Endodermal cell (in vitro differentiated cells): Measurements from ENCODE around the gene GID8. TPM values are rescaled to one million over a fixed set of nuclear protein-coding genes. Genes with fewer than 3 reads are reported as not detected.

Source experiments
- DNase-seq: peaks from one replicate; pipeline ENCODE4 v3.0.0-alpha.2; 2017
- H3K27ac ChIP-seq: 2 replicates; pipeline ENCODE4 v1.5.1; 2013; ENCODE audit warnings: mild to moderate bottlenecking, low read depth, low read length, moderate library complexity
- H3K27me3 ChIP-seq: 2 replicates; pipeline ENCODE4 v1.6.1; 2013; ENCODE audit warnings: mild to moderate bottlenecking, low read length, moderate library complexity; ENCODE audit not compliant: insufficient read depth, control insufficient read depth, poor library complexity, severe bottlenecking
- H3K36me3 ChIP-seq: 2 replicates; pipeline ENCODE4 v1.7.0; 2013; ENCODE audit warnings: mild to moderate bottlenecking, low read length, moderate library complexity; ENCODE audit not compliant: control insufficient read depth, insufficient read depth
- H3K4me1 ChIP-seq: one replicate; pipeline ENCODE4 v1.7.0; 2013; ENCODE audit warnings: low read length; ENCODE audit not compliant: control insufficient read depth, insufficient read depth
- H3K4me3 ChIP-seq: 2 replicates; pipeline ENCODE4 v1.5.1; 2013; ENCODE audit warnings: mild to moderate bottlenecking, low read length, moderate library complexity
- H3K9ac ChIP-seq: 2 replicates; pipeline ENCODE4 v1.6.1; 2013; ENCODE audit warnings: mild to moderate bottlenecking, low read length, moderate library complexity; ENCODE audit not compliant: poor library complexity, severe bottlenecking; ENCODE audit errors: extremely low read depth
- H3K9me3 ChIP-seq: 2 replicates; pipeline ENCODE4 v1.6.1; 2013; ENCODE audit warnings: mild to moderate bottlenecking, low read length, moderate library complexity; ENCODE audit not compliant: control insufficient read depth
- H3K27ac Mint-ChIP-seq: 2 replicates; pipeline ENCODE4 v1.8.0; 2020; ENCODE audit warnings: mixed read lengths
- H3K27me3 Mint-ChIP-seq: 2 replicates; pipeline ENCODE4 v1.8.0; 2021; ENCODE audit warnings: mild to moderate bottlenecking, mixed read lengths; ENCODE audit not compliant: insufficient read depth
- H3K36me3 Mint-ChIP-seq: 2 replicates; pipeline ENCODE4 v1.8.0; 2020; ENCODE audit warnings: low read depth, mixed read lengths
- H3K4me1 Mint-ChIP-seq: 2 replicates; pipeline ENCODE4 v1.8.0; 2020; ENCODE audit warnings: mixed read lengths
- H3K4me3 Mint-ChIP-seq: 2 replicates; pipeline ENCODE4 v1.8.0; 2020; ENCODE audit warnings: mild to moderate bottlenecking, moderate library complexity, mixed read lengths
- H3K9me3 Mint-ChIP-seq: 2 replicates; pipeline ENCODE4 v1.8.0; 2020; ENCODE audit warnings: mild to moderate bottlenecking, mixed read lengths
- WGBS, 2 experiments: methylation state at CpG; one replicate each; pipeline versions ENCODE4 v1.1.5 to v1.1.7; 2013; ENCODE audit warnings: missing lambda C conversion rate in 2 of 2, mixed read lengths in 1 of 2; ENCODE audit not compliant: insufficient coverage in 1 of 2, insufficient read length in 1 of 2; 5-methylcytosine and 5-hydroxymethylcytosine counted together
- total RNA-seq, 2 donors: library from RNA; stranded (reverse); fragmentation: NEBNext Ultra II Directional in 1 of 2; extraction: Animal tissue kit (Norgen Biotek cat#: 25700) in 1 of 2; gene quantifications; 2 replicates in 1 of 2; 3 replicates in 1 of 2; pipeline ENCODE4 v1.2.1, GENCODE V29; 2021
- TF ChIP-seq, protein P1 (sequence below): fragments of 200-600 bp; sonication (generic); conservative IDR thresholded peaks from 2 replicates; pipeline ENCODE4 v1.5.0; 2021; ENCODE audit warnings: antibody characterized with exemption, mild to moderate bottlenecking

The GID8 gene
- total RNA-seq, 2 donors from 2014 or later: 51.5 to 52.1 TPM

DNA sequence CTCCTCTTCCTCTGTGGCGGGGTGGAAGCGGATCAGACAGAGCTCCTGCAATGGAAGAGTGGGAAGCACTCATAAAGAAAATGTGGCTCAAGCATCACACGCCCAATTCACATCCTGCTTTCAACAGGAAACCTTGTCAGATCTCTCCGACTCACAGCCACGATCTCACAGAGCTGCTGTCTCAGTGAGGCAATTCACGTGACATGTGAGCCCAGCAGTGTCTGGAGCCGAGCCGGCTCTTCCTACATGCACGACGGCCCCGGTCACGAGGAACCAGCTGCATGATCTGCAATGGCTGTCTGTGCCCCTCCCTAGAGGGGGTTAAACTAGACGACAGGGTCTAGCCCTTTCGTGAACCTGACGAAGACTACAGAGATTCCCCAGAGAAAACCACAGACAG, 46.8 kb upstream of the GID8 start:
- no peak for DNase-seq
- no peaks in the 10 kb centered on the region for H3K4me1 Mint-ChIP-seq
- no peak overlapping the region for H3K9ac ChIP-seq
- H3K36me3 Mint-ChIP-seq: peaks cover 100% of the 10 kb centered on the region
- peaks cover 99% of the 10 kb centered on the region for H3K36me3 ChIP-seq
- no peaks in the 10 kb centered on the region for H3K9me3 Mint-ChIP-seq
- no peaks in the 10 kb centered on the region for H3K27me3 Mint-ChIP-seq
- TF ChIP-seq, protein P1, sequence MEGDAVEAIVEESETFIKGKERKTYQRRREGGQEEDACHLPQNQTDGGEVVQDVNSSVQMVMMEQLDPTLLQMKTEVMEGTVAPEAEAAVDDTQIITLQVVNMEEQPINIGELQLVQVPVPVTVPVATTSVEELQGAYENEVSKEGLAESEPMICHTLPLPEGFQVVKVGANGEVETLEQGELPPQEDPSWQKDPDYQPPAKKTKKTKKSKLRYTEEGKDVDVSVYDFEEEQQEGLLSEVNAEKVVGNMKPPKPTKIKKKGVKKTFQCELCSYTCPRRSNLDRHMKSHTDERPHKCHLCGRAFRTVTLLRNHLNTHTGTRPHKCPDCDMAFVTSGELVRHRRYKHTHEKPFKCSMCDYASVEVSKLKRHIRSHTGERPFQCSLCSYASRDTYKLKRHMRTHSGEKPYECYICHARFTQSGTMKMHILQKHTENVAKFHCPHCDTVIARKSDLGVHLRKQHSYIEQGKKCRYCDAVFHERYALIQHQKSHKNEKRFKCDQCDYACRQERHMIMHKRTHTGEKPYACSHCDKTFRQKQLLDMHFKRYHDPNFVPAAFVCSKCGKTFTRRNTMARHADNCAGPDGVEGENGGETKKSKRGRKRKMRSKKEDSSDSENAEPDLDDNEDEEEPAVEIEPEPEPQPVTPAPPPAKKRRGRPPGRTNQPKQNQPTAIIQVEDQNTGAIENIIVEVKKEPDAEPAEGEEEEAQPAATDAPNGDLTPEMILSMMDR: no peak
- H3K9me3 ChIP-seq: no peaks in the 10 kb centered on the region
- no peaks in the 10 kb centered on the region for H3K27me3 ChIP-seq
- H3K4me3 ChIP-seq: no peak overlapping the region
- no peak overlapping the region for H3K4me3 Mint-ChIP-seq
- H3K27ac Mint-ChIP-seq: peak overlapping the region; percentile 10
- no peak overlapping the region for H3K27ac ChIP-seq
- H3K4me1 ChIP-seq: no peaks in the 10 kb centered on the region
- WGBS, 2 experiments: 92 to 97% methylated on average over 13 to 15 of the region's 15 CpGs

DNA sequence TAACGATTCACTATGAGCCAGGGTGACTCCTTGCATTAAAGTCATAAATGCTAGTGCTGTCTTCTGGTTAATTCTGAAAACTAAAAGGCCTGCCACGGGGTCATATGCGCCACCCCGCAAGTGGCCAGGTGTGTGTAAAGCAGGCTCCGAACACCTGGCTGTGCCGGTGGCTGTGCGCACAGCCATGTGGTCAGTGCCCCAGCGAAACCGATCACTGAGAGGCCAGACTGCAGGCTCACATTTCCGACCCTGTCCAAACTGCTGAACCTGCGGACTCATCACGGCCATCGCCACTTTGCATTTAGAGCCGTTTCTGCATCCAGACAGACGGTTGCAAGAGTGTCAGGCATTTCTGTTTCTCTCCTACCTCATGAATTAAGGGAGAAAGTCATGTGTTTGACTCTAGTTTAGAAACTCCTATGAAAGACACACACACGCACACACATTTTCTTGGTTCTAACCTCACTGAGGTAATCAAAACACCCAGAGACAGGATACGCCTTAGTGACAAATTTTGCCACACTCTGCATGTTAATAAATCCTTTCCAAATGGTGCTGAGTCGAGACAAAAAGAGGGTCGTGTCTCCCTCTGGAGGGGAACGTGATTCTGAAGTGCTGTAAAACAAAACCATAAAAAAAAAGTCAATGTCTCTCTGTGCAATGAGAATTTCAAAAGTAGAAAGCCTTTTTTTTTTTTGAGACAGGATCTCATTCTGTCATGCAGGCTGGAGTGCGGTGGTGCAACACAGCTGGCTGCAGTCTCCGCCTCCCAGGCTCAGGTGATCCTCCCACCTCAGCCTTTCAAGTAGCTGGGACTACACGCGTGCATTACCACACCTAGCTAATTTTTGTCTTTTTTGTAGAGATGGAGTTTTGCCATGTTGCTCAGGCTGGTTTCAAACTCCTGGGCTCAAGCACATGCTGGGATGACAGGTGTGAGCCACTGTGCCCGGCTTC, 45.3 kb upstream of the GID8 start:
- Mint-ChIP-seq H3K4me3 (no peak overlapping the region), H3K27me3 (no peaks in the 10 kb centered on the region), H3K4me1 (no peaks in the 10 kb centered on the region), H3K27ac (no peak overlapping the region), H3K36me3 (peaks cover 89% of the 10 kb centered on the region), H3K9me3 (no peaks in the 10 kb centered on the region)
- TF ChIP-seq, protein P1: no peak
- Histone ChIP-seq H3K36me3 (peaks cover 100% of the 10 kb centered on the region), H3K27ac (no peak overlapping the region), H3K27me3 (no peaks in the 10 kb centered on the region), H3K4me3 (no peak overlapping the region), H3K9me3 (no peaks in the 10 kb centered on the region), H3K9ac (no peak overlapping the region), H3K4me1 (no peaks in the 10 kb centered on the region)
- DNase-seq: peak; percentile 40
- 95 to 97% methylated on average over 22 to 25 of the region's 25 CpGs for WGBS, 2 experiments

DNA sequence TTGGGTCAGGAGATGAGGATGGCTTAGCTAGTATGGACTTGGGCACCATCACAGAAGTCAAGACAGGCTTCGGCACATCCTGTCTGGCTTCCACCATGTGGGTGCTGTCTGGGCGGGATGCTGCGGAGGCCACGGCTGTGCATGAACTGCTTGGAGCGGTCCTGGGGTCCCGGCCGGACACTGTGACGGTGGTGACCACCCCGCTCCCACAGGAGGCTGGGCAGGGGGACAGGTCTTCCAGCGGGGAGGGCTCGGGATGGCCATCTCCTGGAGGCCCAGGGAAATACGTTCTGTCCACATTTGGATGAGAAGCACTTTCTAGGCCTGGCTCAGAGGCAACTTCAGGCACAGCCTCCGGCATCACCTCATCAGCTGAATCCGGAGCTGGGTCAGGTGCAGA, 44.2 kb upstream of the GID8 start:
- H3K27ac ChIP-seq: no peak overlapping the region
- H3K36me3 Mint-ChIP-seq: peaks cover 78% of the 10 kb centered on the region
- WGBS, 2 experiments: 94 to 98% methylated on average over 11 to 14 of the region's 14 CpGs

More for the DNA sequence above, 44.2 kb upstream of the GID8 start:
- Histone ChIP-seq H3K4me1 (peaks cover 3% of the 10 kb centered on the region), H3K27me3 (no peaks in the 10 kb centered on the region), H3K4me3 (no peak overlapping the region), H3K9ac (no peak overlapping the region), H3K36me3 (peaks cover 95% of the 10 kb centered on the region), H3K9me3 (no peaks in the 10 kb centered on the region)
- Mint-ChIP-seq H3K27ac (no peak overlapping the region), H3K9me3 (no peaks in the 10 kb centered on the region), H3K4me3 (no peak overlapping the region), H3K4me1 (peaks cover 8% of the 10 kb centered on the region), H3K27me3 (no peaks in the 10 kb centered on the region)
- TF ChIP-seq, protein P1: peak; percentile 58
- DNase-seq: peak; percentile 71
